Keratinocyte (primary cell): ENCODE results near the gene RSL1D1.

Experiments used
- CTCF ChIP-seq, 3 experiments: IDR thresholded peaks in 1 of 3; conservative IDR thresholded peaks in 1 of 3; optimal IDR thresholded peaks in 1 of 3; 2 replicates in 2 of 3; 3 replicates in 1 of 3; pipeline versions ENCODE3 to v1.5.1; 2011; ENCODE audit warnings: low read length in 3 of 3, mild to moderate bottlenecking in 3 of 3, moderate library complexity in 2 of 3, control low read depth in 1 of 3, inconsistent platforms in 1 of 3; ENCODE audit not compliant: insufficient read depth in 2 of 3; ENCODE audit errors: extremely low read depth in 1 of 3
- EZH2 ChIP-seq: IDR thresholded peaks from one replicate; pipeline ENCODE4 v1.6.1; 2012; ENCODE audit warnings: inconsistent platforms, mild to moderate bottlenecking, low read length, moderate library complexity

GRCh38 chr16:11797166-11797956 lies 54.0 kb downstream of the RSL1D1 start, which contains the start of gene ZC3H7A:
- TF ChIP-seq CTCF (optimal IDR thresholded peaks at IDR 0.05 in 1 of 3, IDR thresholded peaks at IDR 0.05 in 1 of 3, conservative IDR thresholded peaks at IDR 0.05 in 1 of 3; ENCODE audit: extremely low read depth in 1 of 3, insufficient read depth in 2 of 3, low read length in 3 of 3) (peak in 2 of 3 experiments; percentile 34 to 71), EZH2 (no peak)
